ENCODE results near the gene TRPV3.
"Not testable (repeated sequence)": the region's sequence is repeated elsewhere in the genome, so short reads cannot be mapped to it uniquely, and the experiment has no call there.

Gene TRPV3

GRCh38 chr17:3545151-3545550 lies 12.5 kb downstream of the TRPV3 start:
- no peak for DNase-seq

DNA sequence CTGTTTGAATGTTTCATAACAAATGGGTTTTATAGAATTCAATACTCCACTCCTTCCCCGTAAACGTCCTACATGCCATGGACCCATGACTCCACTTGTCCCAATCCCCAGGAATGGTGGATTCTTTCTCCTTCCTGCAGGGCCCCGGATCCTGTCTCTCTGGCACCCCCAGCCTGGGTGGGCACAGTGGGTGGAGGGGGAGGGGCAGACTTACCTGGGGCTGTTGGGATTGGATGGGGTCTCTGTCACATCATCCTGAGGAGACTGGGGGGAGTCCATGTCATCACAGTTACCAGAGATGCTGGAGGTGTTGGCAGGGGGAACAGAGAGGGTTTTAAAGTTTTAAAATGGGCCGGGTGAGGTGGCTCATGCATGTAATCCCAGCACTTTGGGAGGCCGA lies 13.2 kb downstream of the TRPV3 start:
- DNase-seq = no peak

- no peak for DNase-seq
These were observed 14.2 kb downstream of the TRPV3 start for GRCh38 chr17:3543453-3543852.

DNA sequence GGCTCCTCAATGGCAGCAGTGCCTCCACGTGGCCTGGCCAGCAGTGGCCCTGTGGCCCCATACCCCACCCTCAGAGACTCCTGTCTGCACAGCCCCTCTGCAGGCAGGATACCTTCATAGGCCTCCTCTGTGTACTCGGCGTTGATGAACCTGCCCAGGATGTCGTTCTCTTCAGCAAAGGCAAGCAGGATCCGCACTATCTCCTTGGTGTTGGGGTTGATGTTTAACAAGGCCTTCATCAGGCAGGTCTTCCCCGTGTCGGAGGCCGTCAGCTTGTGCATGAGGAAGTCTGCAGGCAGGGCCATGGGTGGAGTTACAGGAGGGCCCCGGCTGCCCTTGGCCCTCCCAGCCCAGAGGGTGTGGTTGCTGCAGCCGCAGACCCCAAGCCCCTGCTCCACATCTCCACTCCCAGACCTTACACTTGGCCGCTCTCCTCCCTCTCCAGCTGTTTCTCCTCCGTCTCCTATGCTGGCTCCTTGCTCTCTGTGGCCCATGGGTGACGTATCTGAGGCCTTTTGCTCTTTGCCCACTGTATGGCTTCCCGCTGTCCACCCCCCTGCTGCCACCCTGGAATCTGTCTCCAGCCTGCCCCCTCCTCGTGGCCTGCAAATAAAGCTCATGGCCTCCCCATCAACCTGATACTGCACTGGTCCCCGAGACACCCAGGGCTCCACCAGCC lies 15.1 kb downstream of the TRPV3 start:
- no peak for DNase-seq

GRCh38 chr17:3539881-3540540 lies 17.6 kb downstream of the TRPV3 start:
- DNase-seq = no peak

DNA sequence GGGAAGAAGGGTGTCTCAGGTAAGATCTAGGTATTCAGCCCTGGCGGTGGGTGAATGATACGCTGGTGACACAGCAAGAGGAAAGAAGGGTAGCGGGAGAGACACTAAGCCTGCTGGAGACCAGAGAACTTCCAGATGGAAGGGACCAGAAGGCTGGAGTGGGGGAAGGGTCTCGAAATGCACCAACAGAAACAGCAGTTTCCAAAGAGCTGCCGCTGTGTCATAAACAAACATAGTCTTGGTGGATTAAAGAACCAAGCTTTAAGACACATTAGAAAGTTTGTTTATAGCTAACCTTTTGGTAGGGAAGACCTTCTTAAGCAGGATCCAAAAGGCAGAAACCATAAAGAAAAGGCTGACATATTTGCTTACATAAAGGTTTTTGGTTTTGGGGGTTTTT lies 20.9 kb downstream of the TRPV3 start:
- no peak for DNase-seq

DNA sequence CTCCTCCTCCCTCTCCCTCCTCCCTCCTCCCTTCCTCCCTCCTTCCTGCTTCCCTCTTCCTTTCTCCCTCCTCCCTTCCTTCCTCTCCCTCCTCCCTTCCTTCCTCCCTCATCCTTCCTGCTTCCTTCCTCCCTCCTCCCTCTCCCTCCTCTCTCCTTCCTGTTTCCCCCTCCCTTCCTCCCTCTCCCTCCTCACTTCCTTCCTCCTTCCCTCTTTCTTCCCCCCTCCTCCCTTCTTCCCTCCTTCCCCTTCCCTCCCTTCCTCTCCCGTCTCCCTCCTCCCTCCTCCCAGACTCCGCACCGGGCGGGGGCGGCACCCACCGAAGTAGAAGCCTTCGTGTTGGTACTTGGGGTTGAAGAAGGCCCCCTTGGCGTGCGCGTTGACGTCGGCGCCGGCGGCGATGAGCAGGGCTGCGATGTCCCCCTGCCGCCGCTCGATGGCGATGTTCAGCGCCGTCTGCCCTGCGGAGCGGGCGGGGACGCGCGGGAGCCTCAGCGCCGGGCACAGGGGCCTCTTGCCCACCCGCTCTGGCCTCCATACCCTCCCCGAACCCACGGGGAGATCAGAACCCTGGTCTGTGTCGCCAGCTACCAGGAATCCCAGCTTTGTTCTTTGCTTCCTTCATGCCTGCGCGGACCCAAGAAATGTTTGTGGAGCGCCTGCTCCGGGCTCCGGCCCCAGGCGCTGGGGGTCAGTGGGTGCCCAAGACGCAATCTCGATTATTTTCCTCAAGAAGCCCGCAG lies 22.2 kb downstream of the TRPV3 start:
- peak; percentile 55 for DNase-seq

DNA sequence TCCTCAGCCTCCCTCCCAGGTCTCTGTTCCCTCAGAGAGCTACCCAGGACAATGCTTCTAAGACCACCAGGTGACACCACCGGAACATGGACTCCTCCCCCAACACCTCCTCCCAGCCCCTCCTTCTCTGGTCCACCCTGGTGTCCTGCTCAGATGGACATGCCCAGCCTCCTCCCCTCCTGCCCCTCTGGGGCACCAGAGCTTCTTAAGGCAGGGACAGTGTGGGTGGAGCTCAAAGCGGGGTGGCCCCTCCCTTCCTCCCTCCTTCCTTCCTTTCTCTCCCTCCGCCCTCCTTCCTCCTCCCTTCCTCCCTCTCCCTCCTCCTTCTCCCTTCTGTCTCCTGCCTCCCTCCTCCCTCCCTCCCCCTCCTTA lies 22.7 kb downstream of the TRPV3 start:
- DNase-seq = peak; percentile 7

DNA sequence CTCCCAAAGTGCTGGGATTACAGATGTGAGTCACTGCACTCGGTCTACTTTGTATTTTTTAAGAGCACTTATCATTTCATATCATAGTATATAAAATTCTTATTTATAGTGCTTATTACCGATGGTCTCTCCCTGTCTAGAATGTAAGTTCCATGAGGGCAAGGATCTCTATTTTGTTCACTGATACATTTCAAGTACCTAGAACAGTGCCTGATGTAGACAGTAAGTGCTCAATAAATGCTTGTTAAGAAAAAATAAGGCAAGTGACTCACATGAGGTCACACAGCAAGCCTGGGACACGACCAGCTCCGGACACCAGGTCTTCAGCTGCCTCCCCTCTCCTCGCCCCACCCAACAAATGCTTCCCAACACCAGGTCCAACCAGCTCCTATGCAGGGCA lies 23.9 kb downstream of the TRPV3 start:
- no peak for DNase-seq

GRCh38 chr17:3532859-3533142 lies 24.8 kb downstream of the TRPV3 start:
- no peak for DNase-seq

DNA sequence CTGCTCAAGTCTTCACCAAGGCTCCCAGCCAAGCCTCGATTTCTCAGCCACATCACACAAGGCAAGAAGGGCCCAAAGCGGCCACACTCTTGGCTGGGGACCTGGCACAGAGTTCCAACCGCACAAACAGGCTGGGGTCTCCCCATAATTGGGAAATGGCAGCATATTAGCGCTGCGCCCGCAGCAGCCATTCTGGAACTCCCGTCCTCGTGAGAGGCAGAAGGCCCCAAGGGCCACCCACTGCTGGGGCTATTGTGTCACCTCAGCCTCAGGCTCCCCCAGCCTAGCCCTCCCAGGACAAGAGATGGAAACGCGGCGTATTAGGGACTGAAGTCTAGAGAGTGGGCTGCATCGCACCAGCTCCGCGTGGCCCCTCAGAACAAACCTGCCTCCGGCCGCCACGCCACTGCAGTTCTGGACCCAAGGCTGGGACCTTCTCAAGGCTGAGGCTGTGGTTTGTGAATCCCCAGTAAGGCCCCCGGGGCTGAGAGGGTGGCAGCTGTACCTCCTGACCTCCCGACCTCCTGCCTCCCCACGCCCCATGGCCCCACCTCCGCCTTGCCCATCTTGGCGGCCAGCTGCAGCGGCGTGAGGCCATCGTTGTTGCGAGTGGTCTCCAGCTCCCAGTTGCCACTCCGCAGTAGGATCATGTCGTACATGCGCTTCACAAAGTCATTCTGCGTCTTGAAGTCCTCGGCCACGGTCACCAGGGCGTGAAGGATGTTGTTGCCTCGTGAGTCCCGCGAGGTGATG lies 25.3 kb downstream of the TRPV3 start:
- DNase-seq = no peak

- DNase-seq = no peak
These were observed 26.1 kb downstream of the TRPV3 start for GRCh38 chr17:3531266-3532101.

DNA sequence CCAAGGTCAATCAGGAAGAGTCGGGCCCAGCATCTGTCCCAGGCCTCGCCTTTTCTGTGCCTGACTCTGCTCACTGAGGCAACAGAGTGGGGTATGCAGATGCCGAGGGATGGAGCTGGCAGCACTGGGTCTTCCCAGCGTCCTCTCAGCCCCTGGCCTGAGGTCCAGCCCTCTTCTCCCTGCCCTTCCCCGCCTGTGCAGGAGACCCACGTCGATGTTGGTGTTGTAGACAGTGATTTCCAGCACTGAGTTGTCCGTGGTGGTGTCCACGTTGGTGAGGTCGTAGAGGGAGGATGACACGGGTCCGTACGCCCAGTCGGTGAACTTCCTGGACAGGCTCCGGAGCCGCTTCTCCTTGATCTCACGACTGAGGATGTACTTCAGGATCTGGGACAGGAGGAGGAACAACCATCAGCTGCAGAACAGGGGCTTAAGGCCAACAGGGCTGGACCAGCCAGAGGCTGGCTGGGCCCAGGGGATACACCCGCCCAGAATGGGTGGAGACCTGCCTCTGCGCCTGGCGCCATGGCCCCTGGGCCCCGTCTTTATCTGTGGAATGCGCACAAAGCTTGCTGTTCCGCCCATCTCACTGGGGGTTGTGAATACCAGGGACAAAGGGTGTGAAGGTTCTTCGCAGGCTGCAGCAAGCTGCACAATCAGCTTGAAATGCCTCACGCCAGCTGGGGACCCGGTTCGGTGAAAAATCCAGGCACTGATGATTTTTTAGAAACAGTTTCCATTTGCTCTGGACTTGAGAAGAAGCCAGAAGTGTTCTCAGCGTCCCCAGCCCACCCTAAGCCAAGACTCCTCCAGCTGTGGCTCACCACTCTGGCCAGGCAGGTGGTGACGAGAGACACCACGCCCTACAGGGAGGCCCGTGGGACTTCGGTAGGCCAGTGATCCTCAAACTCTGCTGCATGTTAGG lies 27.5 kb downstream of the TRPV3 start:
- no peak for DNase-seq

- DNase-seq = peak; percentile 25
These were observed 28.6 kb downstream of the TRPV3 start for GRCh38 chr17:3528880-3529511.

DNA sequence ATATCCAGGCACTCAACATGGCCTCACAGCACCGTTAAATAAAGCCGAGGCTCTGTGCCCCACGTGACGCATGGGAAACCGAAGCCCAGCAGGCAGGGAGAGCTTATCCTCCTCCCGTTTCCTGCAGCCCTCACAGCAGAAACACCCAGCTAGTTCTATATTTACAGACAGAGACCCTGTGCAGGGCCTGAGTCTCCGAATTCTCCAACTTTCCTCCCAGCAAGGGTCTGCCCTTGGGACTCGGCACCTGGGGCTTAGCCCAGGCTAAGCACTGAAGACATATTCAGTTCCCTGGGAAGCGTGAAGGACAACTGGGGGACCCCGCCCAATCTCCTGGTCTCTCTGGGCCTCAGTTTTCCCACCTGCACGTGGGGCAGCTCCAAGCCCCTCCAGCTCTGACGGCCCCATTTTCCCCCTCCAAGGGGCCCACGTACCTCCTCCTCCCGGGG lies 29.2 kb downstream of the TRPV3 start:
- no peak for DNase-seq

DNA sequence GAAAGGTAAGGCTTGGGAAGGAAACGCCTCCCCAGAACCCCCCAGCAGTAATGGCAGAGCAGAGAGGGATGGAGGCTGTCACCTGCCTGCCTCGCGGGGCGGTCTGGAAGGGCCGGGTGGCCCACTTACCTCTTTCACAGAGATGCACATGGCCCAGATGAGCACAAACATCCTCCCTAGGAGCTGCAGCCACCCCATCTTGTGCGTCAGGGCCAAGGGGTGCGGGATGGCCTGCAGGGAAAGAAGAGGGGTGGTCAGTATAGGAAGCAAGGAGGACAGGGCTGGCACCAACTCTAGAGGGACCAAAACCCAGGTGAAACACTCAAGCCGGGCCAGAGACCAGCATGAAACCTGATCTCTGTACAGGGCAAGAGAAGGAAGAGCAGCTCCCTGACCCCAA lies 29.7 kb downstream of the TRPV3 start:
- no peak for DNase-seq

DNA sequence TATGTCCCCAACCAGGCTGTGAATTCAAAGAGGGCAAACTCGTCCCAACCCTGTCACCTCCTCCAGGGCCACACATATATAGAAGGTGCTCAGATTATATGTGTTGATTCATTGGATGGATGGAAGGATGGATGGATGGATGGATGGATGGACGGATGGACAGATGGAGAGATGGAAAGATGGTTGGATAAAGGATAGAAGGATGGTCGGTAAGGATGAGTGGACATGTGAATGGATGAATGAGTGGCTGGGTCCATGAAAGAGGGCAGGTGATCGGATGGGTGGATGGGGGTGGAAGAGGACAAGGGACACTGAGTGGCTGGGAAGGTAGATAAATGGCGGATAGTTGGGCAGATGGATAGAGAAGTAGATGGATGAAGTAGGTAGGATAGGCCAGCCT lies 30.1 kb downstream of the TRPV3 start:
- no peak for DNase-seq

DNA sequence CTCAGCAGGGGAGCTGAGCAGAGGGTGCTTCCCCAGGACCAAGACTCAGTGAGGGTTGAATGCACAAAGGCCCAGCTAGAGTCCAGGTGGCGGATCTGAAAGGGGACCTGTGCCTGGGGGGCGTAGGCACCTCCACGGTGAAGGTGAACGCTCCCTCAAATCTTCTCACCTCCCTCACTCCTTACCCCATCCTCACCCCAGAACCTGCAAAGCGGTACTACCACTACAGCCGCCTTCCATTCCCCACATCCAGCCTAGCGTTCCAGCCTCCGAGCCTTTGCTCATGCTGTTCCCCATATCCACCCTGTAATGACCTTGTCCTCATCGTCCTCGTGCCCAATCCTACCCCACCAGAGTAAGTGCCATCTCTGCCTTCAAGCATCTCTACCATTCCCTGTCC lies 30.6 kb downstream of the TRPV3 start:
- DNase-seq = no peak

GRCh38 chr17:3526491-3526890 lies 31.1 kb downstream of the TRPV3 start:
- DNase-seq = no peak

DNA sequence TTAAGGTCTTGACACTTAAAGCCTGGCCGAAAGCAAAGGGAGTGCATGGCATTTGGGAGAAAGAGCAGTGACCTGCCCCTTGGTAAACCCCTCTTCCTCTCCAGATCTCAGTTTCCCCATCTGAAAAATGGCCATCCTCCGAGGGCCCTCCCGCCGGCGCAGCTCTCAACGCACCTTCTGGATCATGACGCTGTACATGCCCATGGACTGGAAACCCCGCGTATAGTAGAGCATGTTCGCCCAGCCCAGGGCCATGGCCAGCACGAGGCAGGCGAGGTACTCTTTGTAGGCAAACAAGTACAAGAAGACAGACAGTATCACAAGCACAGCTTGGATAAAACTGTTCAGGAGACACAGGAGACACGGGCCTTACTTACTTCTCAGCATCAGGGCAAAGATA lies 33.6 kb downstream of the TRPV3 start:
- DNase-seq = no peak

DNA sequence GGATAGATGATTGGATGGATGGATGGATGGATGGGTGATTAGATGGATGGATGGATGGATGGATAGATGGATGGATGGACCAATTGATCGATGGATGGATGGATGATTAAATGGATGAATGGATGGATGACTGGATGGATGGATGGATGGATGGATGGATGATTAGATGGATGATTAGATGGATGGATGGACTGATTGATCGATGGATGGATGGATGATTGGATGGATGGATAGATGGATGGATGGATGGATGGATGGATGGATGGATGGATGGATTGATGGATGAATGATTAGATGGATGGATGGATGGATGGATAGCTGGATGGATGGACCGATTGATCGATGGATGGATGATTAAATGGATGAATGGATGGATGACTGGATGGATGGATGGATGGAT lies 38.1 kb downstream of the TRPV3 start:
- DNase-seq = not testable (repeated sequence)

Data from DMS53 (cell line).